CD4-positive, alpha-beta T cell treated with Interleukin-6 at 100 ng/mL for 8 hours (primary cell): ENCODE data around the gene NEUROD2.

Source experiments
- DNase-seq: peaks from one replicate; pipeline ENCODE4 v3.0.0-alpha.2; 2020; ENCODE audit warnings: mixed read lengths, low spot score

NEUROD2 gene

DNA sequence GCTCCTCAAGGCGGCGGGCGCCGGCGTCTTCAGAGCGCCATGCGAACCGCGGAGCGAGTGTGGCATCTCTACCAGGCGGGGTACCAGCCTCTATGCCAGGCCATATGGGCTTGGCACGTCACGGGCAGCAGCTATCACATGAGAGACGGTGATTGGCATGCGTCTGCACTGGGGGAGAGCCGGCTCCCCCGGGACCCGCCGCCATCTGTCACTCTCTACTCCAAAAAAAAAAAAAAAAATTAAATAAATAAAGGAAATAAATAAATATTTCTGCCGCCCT, at the start of gene NEUROD2:
TSS of gene NEUROD2 (minus strand) at position 70 of the 280 bp plus-strand sequence. CDS start 1,321 bp downstream, outside the sequence.
- DNase-seq: no peak

GRCh38 chr17:39655105-39655504, 47.4 kb upstream of the NEUROD2 start:
- no peak for DNase-seq

DNA sequence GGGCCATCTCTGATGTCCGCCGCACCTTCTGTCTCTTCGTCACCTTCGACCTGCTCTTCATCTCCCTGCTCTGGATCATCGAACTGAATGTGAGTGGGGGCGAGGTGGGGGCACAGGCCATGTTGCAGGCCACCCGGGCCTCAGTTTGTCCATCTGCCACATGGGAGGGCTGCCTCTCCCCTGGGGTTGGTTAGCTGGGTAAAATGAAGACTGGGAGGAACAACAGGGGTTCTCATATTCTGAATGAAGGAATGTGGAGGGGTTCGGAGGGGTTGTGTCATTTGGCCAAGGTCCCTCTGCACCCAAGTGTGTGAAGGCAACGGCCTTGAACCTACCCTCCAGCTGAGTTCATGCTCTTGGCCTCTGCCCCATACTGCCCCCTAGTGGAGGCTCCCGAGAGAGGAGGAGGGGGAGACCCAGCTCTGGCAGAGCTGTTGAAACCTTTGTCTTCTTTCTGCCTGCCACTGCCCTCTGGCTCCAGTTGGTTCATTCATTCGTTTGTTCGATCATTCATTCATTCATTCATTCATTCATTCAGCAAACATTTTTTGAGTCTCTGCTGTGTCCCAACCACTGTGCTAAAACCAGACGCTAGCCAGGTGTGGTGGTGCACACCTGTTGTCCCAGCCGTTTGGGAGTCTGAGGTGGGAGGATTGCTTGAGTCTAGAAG, 46.1 kb upstream of the NEUROD2 start:
- DNase-seq: peak; percentile 73

DNA sequence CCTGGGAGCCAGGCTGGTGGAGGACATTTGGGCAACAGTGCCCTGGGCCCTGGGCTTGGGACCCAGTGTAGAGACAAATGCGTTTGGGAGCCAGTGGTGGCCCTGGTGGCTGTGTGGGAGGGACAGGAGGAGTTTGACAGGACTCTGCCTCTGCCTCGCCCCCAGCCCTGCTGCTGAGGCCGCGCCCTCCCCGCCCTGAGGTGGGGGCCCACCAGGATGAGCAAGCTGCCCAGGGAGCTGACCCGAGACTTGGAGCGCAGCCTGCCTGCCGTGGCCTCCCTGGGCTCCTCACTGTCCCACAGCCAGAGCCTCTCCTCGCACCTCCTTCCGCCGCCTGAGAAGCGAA, 45.6 kb upstream of the NEUROD2 start:
- DNase-seq: no peak

GRCh38 chr17:39652587-39653315, 45.0 kb upstream of the NEUROD2 start:
- no peak for DNase-seq

GRCh38 chr17:39651923-39652586, 44.3 kb upstream of the NEUROD2 start:
- no peak for DNase-seq

GRCh38 chr17:39650121-39650579, 42.4 kb upstream of the NEUROD2 start:
- DNase-seq: no peak

GRCh38 chr17:39648616-39649366, 41.1 kb upstream of the NEUROD2 start:
- DNase-seq: no peak

DNA sequence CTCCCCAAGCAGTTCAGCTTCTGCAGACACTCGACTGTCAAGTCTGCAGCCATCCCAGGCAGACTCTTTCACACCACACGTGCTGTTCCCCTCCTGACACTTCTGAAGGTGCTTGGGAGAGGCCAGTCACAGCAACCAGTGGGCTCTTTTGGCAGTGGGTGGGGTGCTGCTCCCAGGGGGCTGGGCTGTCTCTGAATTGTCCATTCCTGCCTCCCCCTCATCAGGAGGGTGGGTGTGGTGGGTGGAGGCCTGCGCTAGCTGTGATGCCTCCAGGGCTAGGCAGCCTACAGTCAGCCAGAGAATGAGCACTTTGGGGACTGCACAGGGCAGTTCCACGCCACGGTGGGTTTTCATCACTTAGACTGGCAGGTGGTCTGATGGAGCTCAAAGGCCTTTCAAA, 39.5 kb upstream of the NEUROD2 start:
- no peak for DNase-seq

- DNase-seq: no peak
These were observed 35.6 kb upstream of the NEUROD2 start for GRCh38 chr17:39643271-39643670.

- DNase-seq: no peak
These were observed 34.8 kb upstream of the NEUROD2 start for GRCh38 chr17:39642291-39643074.

DNA sequence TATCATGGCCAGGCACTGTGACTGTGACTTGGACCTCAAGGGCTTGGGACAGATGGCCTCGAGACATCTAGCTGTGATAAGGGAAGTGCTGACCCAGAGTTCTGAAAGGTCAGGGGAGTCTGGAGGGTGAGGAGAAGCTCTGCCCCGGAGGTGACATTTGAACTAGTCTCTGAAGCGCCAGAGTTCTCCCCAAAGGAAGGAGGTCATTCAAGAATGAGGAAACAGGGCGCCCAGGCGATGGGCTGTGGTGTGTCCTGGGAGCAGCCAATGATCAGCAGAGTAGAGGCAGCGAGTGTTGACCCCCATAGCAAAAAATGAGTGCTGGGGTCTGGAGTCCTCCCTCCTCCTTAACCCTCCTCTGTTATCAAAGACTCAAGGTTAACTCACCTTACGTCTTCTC, 34.2 kb upstream of the NEUROD2 start:
- DNase-seq: no peak

DNA sequence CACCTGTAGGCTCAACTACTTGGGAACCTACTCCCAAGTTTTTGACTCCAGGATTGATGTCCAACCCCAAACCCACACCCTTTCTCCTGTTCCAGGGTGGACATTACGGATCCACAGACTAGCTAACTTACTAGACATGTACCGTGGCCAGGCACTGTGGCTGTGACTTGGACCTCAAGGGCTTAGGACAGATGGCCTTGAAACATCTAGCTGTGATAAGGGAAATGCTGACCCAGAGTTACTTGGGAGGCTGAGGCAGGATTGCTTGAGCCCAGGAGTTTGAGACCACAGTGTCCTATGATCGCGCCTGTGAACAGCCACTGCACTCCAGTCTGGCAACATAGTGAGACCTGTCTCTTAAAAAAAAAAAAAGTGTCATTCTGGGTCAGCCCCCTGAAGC, 33.4 kb upstream of the NEUROD2 start:
- DNase-seq: no peak

- DNase-seq: no peak
These were observed 32.9 kb upstream of the NEUROD2 start for GRCh38 chr17:39640591-39641031.

DNA sequence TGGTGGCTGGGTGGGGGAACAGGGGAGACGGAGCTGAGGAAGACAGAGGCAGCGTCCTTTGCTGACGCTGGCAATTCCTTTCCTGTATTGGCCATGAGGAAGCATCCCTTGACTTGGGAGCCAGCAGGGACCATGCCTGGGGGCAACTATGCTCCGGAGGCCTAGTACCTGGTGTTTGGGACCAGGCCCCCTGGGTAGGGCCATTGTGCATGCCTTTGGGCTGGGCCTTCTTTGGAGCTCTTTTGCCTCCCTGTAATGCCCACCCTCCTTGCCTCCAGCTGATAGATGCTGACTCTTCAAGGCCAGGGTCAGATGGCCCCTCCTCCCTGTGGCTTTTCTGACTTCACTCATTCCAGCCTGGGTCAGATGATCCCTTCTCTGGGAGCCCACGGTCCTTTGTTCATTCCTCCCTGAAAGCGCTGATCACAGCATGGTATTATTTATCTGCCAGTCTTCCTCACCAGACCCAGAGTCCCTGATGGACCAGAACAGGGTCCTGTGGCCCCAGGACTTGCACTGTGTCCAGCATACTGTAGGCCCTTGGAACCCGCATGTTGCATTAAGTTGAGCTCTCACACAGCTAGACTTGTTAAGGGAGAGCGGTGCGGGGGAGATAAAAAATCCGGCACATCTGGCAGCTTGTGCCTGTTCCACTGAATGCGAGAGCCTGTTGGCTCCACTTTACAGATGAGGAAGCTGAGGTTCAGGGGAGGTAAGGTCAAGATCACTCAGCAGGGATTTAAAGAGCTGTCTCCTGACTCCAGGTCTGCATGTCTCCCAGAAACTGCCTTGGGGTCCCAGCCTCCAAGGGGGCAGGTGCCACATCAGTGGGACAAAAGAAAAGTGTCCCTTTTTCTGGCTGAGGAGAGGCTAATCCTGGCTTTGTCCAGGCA, 32.1 kb upstream of the NEUROD2 start:
- DNase-seq: no peak

- DNase-seq: no peak
These were observed 31.3 kb upstream of the NEUROD2 start for GRCh38 chr17:39639043-39639442.

GRCh38 chr17:39638317-39638716, 30.6 kb upstream of the NEUROD2 start:
- no peak for DNase-seq

DNA sequence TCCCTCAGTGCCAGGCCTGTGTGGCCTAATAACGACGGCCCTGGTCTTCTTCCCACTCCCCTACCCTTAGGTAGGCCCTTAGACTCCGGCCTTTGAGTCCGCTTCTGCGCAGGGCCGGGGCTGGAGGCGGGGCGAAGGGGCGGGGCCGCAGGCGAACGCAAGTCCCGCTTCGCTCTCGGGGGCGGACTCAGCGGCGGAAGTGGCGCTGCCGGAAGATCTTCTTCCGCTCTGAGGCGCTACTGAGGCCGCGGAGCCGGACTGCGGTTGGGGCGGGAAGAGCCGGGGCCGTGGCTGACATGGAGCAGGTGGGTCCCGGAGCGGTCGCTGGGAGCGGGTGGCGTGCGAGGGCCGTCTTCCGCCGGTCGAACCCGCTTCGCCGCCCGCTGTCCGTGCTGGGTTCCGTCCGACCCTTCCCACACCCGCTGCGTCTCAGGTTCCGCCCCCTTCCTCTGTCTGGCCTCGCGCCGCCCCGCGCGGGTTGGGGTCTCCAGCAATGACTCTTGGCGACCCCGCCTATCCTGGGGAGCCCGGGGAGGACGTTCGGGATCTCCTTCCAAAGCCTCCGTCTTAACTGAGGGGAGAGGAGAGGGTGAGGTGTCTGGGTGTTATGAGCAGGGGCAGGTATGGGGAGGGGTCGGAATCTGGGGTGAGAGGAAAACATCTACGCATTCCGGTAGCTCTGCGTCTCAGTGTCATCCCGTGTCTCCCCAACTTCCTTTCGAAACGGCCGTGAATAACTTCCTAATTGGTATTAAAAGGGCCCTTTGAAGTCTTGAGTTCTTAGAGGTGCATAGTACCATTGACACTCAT, 29.4 kb upstream of the NEUROD2 start, which contains the start of gene STARD3:
TSS of gene STARD3 (plus strand) at position 218 of the 810 bp plus-strand sequence. CDS start 16,388 bp downstream, outside the sequence.
- peak; percentile 89 for DNase-seq

- no peak for DNase-seq
These were observed 28.8 kb upstream of the NEUROD2 start for GRCh38 chr17:39636587-39636926.
